Esophagus (tissue), 2 donors: ENCODE data around the gene CAPN8. TPM values are rescaled to one million over a fixed set of nuclear protein-coding genes. Genes with fewer than 3 reads are reported as not detected.

Experiments used
- H3K27ac ChIP-seq, 2 donors: one replicate each; pipeline ENCODE4 v1.5.1; 2013; ENCODE audit warnings: low read depth in 2 of 2, mild to moderate bottlenecking in 2 of 2, inconsistent platforms in 1 of 2, low read length in 1 of 2, moderate library complexity in 1 of 2
- H3K27me3 ChIP-seq, 2 donors: one replicate each; pipeline ENCODE4 v1.6.1; 2013; ENCODE audit warnings: low read length in 2 of 2, control low read depth in 1 of 2, mild to moderate bottlenecking in 1 of 2; ENCODE audit not compliant: insufficient read depth in 2 of 2, control insufficient read depth in 1 of 2
- H3K36me3 ChIP-seq, 2 donors: one replicate each; pipeline ENCODE4 v1.6.1; 2013; ENCODE audit warnings: low read length in 1 of 2; ENCODE audit not compliant: control insufficient read depth in 2 of 2, insufficient read depth in 2 of 2
- H3K4me1 ChIP-seq, 2 donors: one replicate each; pipeline ENCODE4 v1.6.1; 2013; ENCODE audit warnings: low read length in 1 of 2; ENCODE audit not compliant: control insufficient read depth in 2 of 2, insufficient read depth in 2 of 2
- H3K4me3 ChIP-seq, 2 donors: one replicate each; pipeline ENCODE4 v1.5.1; 2013; ENCODE audit warnings: low read length in 2 of 2, mild to moderate bottlenecking in 2 of 2, low read depth in 1 of 2, moderate library complexity in 1 of 2
- H3K9me3 ChIP-seq, 2 donors: one replicate each; pipeline ENCODE4 v1.6.1; 2013; ENCODE audit warnings: mild to moderate bottlenecking in 2 of 2, low read depth in 1 of 2, low read length in 1 of 2, moderate library complexity in 1 of 2; ENCODE audit not compliant: control insufficient read depth in 2 of 2, insufficient read depth in 1 of 2
- WGBS, 2 donors: extraction: QIAGEN DNeasy Blood & Tissue Kit; methylation state at CpG; one replicate each; pipeline ENCODE4 v1.1.7; 2013; 5-methylcytosine and 5-hydroxymethylcytosine counted together
- polyA plus RNA-seq, 2 donors: library from polyadenylated mRNA; stranded (reverse); fragments of 200-250 nt; gene quantifications; one replicate each; pipeline ENCODE4 v1.2.3, GENCODE V29; 2013
- donor health status: healthy with polysubstance abuse.
- donor health status: Bipolar disorder and iron deficiency.

Gene CAPN8
- 1 to 10 TPM in 1 of 2 donors, under 1 TPM in 1; 0.56 to 1.5 TPM for polyA plus RNA-seq

- Histone ChIP-seq H3K36me3 (no peaks in the 10 kb centered on the region), H3K4me1 (peaks cover 0 to 8% of the 10 kb centered on the region in 2 donors), H3K9me3 (peaks cover 0 to 2% of the 10 kb centered on the region in 2 donors), H3K27ac (peak within 1 kb of the TSS; percentile 57 to 74), H3K27me3 (no peaks in the 10 kb centered on the region), H3K4me3 (no peak within 1 kb of the TSS)
- WGBS, 2 donors = 42 to 53% methylated on average over 6 of the region's 6 CpGs
Measured at GRCh38 chr1:223665592-223666312, at the start of gene CAPN8. Gene CAPN8, minus strand, starts transcription at chr1:223665701. Its CDS starts 55 bp downstream, at chr1:223665646.

- Histone ChIP-seq H3K4me3 (peak overlapping the region; percentile 28 to 39), H3K27ac (peak overlapping the region; percentile 69 to 70), H3K9me3 (no peaks in the 10 kb centered on the region), H3K36me3 (peaks cover 3 to 20% of the 10 kb centered on the region in 2 donors), H3K4me1 (peaks cover 4 to 15% of the 10 kb centered on the region in 2 donors), H3K27me3 (no peaks in the 10 kb centered on the region)
- 53 to 65% methylated on average over 9 of the region's 9 CpGs for WGBS, 2 donors
Measured at GRCh38 chr1:223714849-223715603, 49.5 kb upstream of the CAPN8 start.

- Histone ChIP-seq H3K4me3 (peak overlapping the region in 1 of 2 donors; percentile 78), H3K27me3 (no peaks in the 10 kb centered on the region), H3K36me3 (peaks cover under 1 to 17% of the 10 kb centered on the region in 2 donors), H3K27ac (peak overlapping the region in 1 of 2 donors; percentile 98), H3K4me1 (peaks cover 4 to 15% of the 10 kb centered on the region in 2 donors), H3K9me3 (no peaks in the 10 kb centered on the region)
- 70 to 86% methylated on average over 2 of the region's 2 CpGs for WGBS, 2 donors
Measured at GRCh38 chr1:223714421-223714724, 48.9 kb upstream of the CAPN8 start.

- Histone ChIP-seq H3K27me3 (no peaks in the 10 kb centered on the region), H3K4me3 (peak overlapping the region; percentile 78 to 93)
- 18 to 37% methylated on average over 7 of the region's 7 CpGs for WGBS, 2 donors
Measured at GRCh38 chr1:223713546-223714420, 48.3 kb upstream of the CAPN8 start.

GRCh38 chr1:223712850-223713474, 47.5 kb upstream of the CAPN8 start:
- H3K27me3 ChIP-seq = no peaks in the 10 kb centered on the region
- H3K9me3 ChIP-seq = no peaks in the 10 kb centered on the region
- H3K36me3 ChIP-seq = peaks cover 0 to 10% of the 10 kb centered on the region in 2 donors
- peak overlapping the region; percentile 78 to 93 for H3K4me3 ChIP-seq
- WGBS, 2 donors = 1 to 2% methylated on average over 37 to 40 of the region's 40 CpGs
- peaks cover 4 to 15% of the 10 kb centered on the region in 2 donors for H3K4me1 ChIP-seq
- peak overlapping the region; percentile 92 to 98 for H3K27ac ChIP-seq

More at GRCh38 chr1:223713546-223714420, 48.3 kb upstream of the CAPN8 start:
- no peaks in the 10 kb centered on the region for H3K9me3 ChIP-seq
- H3K27ac ChIP-seq = peak overlapping the region; percentile 92 to 98
- peaks cover 0 to 14% of the 10 kb centered on the region in 2 donors for H3K36me3 ChIP-seq
- H3K4me1 ChIP-seq = peaks cover 4 to 15% of the 10 kb centered on the region in 2 donors

GRCh38 chr1:223712194-223712849, 46.8 kb upstream of the CAPN8 start, which contains the start of gene CAPN2:
Gene CAPN2, plus strand, starts transcription at chr1:223712539. Its CDS starts 102 bp downstream, at chr1:223712641.
- Histone ChIP-seq H3K27ac (peak within 1 kb of the TSS; percentile 92 to 98), H3K27me3 (no peaks in the 10 kb centered on the region), H3K9me3 (no peaks in the 10 kb centered on the region), H3K4me1 (peaks cover 4 to 15% of the 10 kb centered on the region in 2 donors), H3K4me3 (peak within 1 kb of the TSS; percentile 78 to 93), H3K36me3 (peaks cover 0 to 5% of the 10 kb centered on the region in 2 donors)
- 0% methylated on average over 69 to 74 of the region's 74 CpGs for WGBS, 2 donors

GRCh38 chr1:223711747-223712193, 46.3 kb upstream of the CAPN8 start:
- H3K27me3 ChIP-seq = no peaks in the 10 kb centered on the region

GRCh38 chr1:223711173-223711572, 45.7 kb upstream of the CAPN8 start:
- Histone ChIP-seq H3K36me3 (peaks cover 0 to 2% of the 10 kb centered on the region in 2 donors), H3K27me3 (no peaks in the 10 kb centered on the region), H3K27ac (no peak overlapping the region), H3K4me1 (peaks cover 4 to 9% of the 10 kb centered on the region in 2 donors), H3K9me3 (no peaks in the 10 kb centered on the region), H3K4me3 (no peak overlapping the region)
- WGBS, 2 donors = 66 to 85% methylated on average over 1 of the region's 1 CpG

More at GRCh38 chr1:223711747-223712193, 46.3 kb upstream of the CAPN8 start:
- no peaks in the 10 kb centered on the region for H3K9me3 ChIP-seq
- H3K4me3 ChIP-seq = peak overlapping the region; percentile 78 to 93
- peaks cover 0 to 5% of the 10 kb centered on the region in 2 donors for H3K36me3 ChIP-seq
- peak overlapping the region; percentile 92 to 98 for H3K27ac ChIP-seq
- H3K4me1 ChIP-seq = peaks cover 4 to 14% of the 10 kb centered on the region in 2 donors
- WGBS, 2 donors = 60 to 61% methylated on average over 15 of the region's 15 CpGs
